ENCODE data around the gene RBM6. TPM values are rescaled to one million over a fixed set of nuclear protein-coding genes. Genes with fewer than 3 reads are reported as not detected.
"Not testable (repeated sequence)": the region's sequence is repeated elsewhere in the genome, so short reads cannot be mapped to it uniquely, and the experiment has no call there.

Gene RBM6
- total RNA-seq, 6 experiments from 2014 or later, result 32.5 to 41.6 (median 34.5) TPM

DNA sequence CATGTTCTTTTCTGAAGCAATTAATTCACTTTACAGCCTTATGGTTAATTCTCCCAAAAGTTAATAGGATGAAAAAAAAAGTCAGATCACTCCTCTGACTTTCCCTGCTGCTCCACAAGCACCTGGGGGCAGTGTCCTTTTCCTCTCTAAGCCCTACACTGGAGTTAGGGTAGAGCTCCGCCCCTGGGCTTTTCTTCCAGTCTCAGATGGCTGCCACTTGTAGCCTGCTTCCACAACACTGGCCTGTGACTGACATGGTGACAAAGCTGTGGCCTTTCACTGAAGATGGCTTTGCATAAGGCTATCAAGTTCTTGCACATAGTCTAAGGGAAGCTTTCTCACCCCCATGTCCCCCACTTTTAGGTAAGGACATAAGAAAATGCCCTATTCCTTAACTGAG is 9.0 kb upstream of the RBM6 start:
- Mint-ChIP-seq H3K27ac (no peak overlapping the region; the same call in none of the 2 replicates), H3K4me1 (ENCODE audit: low read depth) (peaks cover 34% of the 10 kb centered on the region), H3K4me3 (no peak overlapping the region; the same call in 1 of the 2 replicates), H3K36me3 (ENCODE audit: low read depth) (peaks cover 3% of the 10 kb centered on the region; the same call in 1 of the 2 replicates), H3K9me3 (no peaks in the 10 kb centered on the region), H3K27me3 (ENCODE audit: insufficient read depth) (no peaks in the 10 kb centered on the region; the same call in 1 of the 2 replicates)
- TF ChIP-seq CTCF (IDR thresholded peaks at IDR 0.05), result peak; percentile 6; the same call in 1 of the 2 replicates
- no peak for DNase-seq

DNA sequence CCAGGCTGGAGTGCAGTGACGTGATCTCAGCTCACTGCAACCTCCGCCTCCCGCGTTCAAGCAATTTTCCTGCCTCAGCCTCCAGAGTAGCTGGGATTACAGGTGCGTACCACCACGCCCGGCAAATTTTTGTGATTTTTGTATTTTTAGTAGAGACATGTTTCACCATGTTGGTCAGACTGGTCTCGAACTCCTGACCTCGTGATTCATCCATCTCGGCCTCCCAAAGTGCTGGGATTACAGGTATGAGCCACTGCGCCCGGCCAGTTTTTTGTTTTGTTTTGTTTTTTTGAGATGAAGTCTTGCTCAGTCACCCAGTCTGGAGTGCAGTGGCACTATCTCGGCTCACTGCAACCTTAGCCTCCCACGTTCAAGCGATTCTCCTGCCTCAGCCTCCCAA is 7.7 kb upstream of the RBM6 start:
- H3K9me3 Mint-ChIP-seq; DNase-seq; H3K36me3 Mint-ChIP-seq (ENCODE audit: low read depth); H3K27ac Mint-ChIP-seq; H3K4me3 Mint-ChIP-seq; H3K27me3 Mint-ChIP-seq (ENCODE audit: insufficient read depth): not testable (repeated sequence)
- H3K4me1 Mint-ChIP-seq (ENCODE audit: low read depth), result peaks cover 30% of the 10 kb centered on the region

DNA sequence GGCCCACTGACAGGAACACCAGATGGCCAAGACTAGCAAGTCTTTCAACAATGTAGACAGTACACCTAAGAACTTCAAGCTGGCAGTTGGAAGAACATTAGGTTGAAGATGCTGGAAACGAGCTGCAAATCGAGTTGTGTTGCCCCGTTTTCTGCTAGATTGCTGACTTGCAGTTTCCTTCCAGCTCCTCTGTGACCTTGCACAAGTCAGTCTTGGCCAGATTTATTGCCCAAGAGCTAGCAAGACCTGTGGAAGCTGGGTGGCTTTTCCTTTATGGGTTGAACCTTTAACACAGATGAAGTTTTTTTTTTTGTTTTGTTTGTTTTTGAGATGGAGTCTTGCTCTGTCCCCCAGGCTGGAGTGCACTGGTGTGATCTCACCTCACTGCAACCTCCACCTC is 2.9 kb upstream of the RBM6 start:
- no peak overlapping the region for H3K4me3 Mint-ChIP-seq

DNA sequence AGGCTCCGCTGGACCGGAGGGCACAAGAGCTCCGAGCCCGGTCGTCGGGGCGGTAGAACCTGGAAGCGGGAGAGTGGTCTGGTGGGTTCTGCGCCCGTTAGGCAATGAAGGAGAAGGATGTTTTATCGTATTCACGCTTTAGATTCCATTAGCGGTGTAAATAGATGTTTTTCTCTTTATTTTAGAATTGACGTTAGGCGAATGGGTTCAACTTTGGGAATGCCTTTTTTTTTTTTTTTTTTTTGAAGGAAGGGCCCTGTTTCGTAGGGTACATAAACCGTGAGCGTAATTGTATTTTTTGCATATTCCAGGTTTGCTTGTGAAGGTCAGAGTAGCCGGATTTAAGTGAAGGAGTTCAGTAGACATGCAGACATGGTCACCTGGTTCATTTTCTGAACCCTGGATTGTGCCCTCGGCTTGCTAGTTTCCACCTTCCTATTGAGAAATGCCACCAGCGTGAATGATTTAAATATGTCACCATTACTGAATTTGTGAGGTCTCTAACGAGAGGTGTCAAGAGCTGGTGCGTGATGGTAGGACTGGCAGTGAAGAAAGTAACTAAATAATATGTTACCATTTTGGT is 808 bp downstream of the RBM6 start:
- DNase-seq, result no peak
- H3K27me3 Mint-ChIP-seq (ENCODE audit: insufficient read depth), result peaks cover 1% of the 10 kb centered on the region; the same call in 1 of the 2 replicates
- H3K9me3 Mint-ChIP-seq, result no peaks in the 10 kb centered on the region

More for the DNA sequence above, 2.9 kb upstream of the RBM6 start:
- TF ChIP-seq CTCF (IDR thresholded peaks at IDR 0.05), result no peak
- Mint-ChIP-seq H3K4me1 (ENCODE audit: low read depth) (peaks cover 11% of the 10 kb centered on the region), H3K27me3 (ENCODE audit: insufficient read depth) (peaks cover 1% of the 10 kb centered on the region; the same call in 1 of the 2 replicates), H3K9me3 (no peaks in the 10 kb centered on the region), H3K27ac (no peak overlapping the region), H3K36me3 (ENCODE audit: low read depth) (no peaks in the 10 kb centered on the region)
- no peak for DNase-seq

GRCh38 chr3:49942651-49943050 is 2.7 kb downstream of the RBM6 start:
- peaks cover 1% of the 10 kb centered on the region; the same call in 1 of the 2 replicates for H3K27me3 Mint-ChIP-seq (ENCODE audit: insufficient read depth)
- peak overlapping the region; percentile 39; the same call in 1 of the 2 replicates for H3K4me3 Mint-ChIP-seq
- H3K27ac Mint-ChIP-seq, result no peak overlapping the region
- DNase-seq, result no peak
- H3K4me1 Mint-ChIP-seq (ENCODE audit: low read depth), result peaks cover 17% of the 10 kb centered on the region
- peaks cover 17% of the 10 kb centered on the region; the same call in 1 of the 2 replicates for H3K36me3 Mint-ChIP-seq (ENCODE audit: low read depth)
- H3K9me3 Mint-ChIP-seq, result no peaks in the 10 kb centered on the region
- TF ChIP-seq CTCF (IDR thresholded peaks at IDR 0.05), result no peak

More for the DNA sequence above, 808 bp downstream of the RBM6 start:
- Mint-ChIP-seq H3K4me3 (peak overlapping the region; percentile 96), H3K36me3 (ENCODE audit: low read depth) (peaks cover 12% of the 10 kb centered on the region; the same call in 1 of the 2 replicates), H3K4me1 (ENCODE audit: low read depth) (peaks cover 17% of the 10 kb centered on the region), H3K27ac (peak overlapping the region; percentile 97)
- TF ChIP-seq CTCF (IDR thresholded peaks at IDR 0.05), result no peak

DNA sequence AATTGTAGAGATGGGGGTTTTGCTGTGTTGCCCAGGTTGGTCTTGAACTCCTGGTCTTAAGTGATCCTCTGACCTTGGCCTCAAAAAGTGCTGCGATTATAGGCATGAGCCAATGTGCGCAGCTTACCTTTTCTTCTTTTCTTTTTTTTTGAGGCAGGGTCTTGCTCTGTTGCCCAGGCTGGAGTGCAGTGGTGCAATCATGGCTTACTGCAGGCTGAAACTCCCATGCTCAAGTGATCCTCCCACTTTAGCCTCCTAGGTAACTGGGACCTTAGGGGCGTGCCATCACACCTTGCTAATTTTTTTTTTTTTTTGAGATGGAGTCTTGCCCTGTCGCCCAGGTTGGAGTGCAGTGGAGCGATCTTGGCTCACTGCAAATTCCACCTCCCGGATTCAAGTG is 13.0 kb downstream of the RBM6 start:
- no peak for TF ChIP-seq CTCF (IDR thresholded peaks at IDR 0.05)
- Mint-ChIP-seq H3K27me3 (ENCODE audit: insufficient read depth) (no peaks in the 10 kb centered on the region; the same call in 1 of the 2 replicates), H3K4me3 (no peak overlapping the region), H3K36me3 (ENCODE audit: low read depth) (no peaks in the 10 kb centered on the region), H3K27ac (no peak overlapping the region), H3K4me1 (ENCODE audit: low read depth) (peaks cover 22% of the 10 kb centered on the region), H3K9me3 (no peaks in the 10 kb centered on the region)
- DNase-seq, result no peak
